Glutamatergic neuron (in vitro differentiated cells): ENCODE results near the gene MEF2D. TPM values are rescaled to one million over a fixed set of nuclear protein-coding genes. Genes with fewer than 3 reads are reported as not detected.

Source experiments
- DNase-seq: peaks from one replicate; pipeline ENCODE4 v3.0.0; 2022
- H3K27ac Mint-ChIP-seq: one replicate; pipeline ENCODE4 v1.8.0; 2020; ENCODE audit warnings: mild to moderate bottlenecking, mixed read lengths, inconsistent platforms; ENCODE audit not compliant: unreplicated experiment
- H3K27me3 Mint-ChIP-seq: one replicate; pipeline ENCODE4 v1.8.0; 2020; ENCODE audit warnings: mild to moderate bottlenecking, moderate library complexity, mixed read lengths, inconsistent platforms; ENCODE audit not compliant: unreplicated experiment
- H3K36me3 Mint-ChIP-seq: one replicate; pipeline ENCODE4 v1.8.0; 2020; ENCODE audit warnings: mild to moderate bottlenecking, mixed read lengths, inconsistent platforms; ENCODE audit not compliant: unreplicated experiment
- H3K4me1 Mint-ChIP-seq: one replicate; pipeline ENCODE4 v1.8.0; 2020; ENCODE audit warnings: mild to moderate bottlenecking, low read depth, mixed read lengths, inconsistent platforms; ENCODE audit not compliant: unreplicated experiment
- H3K4me3 Mint-ChIP-seq: one replicate; pipeline ENCODE4 v1.8.0; 2020; ENCODE audit warnings: mild to moderate bottlenecking, mixed read lengths, inconsistent platforms; ENCODE audit not compliant: unreplicated experiment
- H3K9me3 Mint-ChIP-seq: one replicate; pipeline ENCODE4 v1.8.0; 2020; ENCODE audit warnings: mild to moderate bottlenecking, moderate library complexity, mixed read lengths, inconsistent platforms; ENCODE audit not compliant: unreplicated experiment
- total RNA-seq: library from RNA; stranded (reverse); fragmentation: NEBNext Ultra II Directional; extraction: Animal tissue kit (Norgen Biotek cat#: 25700); gene quantifications from one replicate; pipeline ENCODE4 v1.2.1, GENCODE V29; 2021; ENCODE audit not compliant: unreplicated experiment
- TF ChIP-seq, protein P1 (sequence below): fragments of 200-600 bp; sonication (generic); IDR thresholded peaks from one replicate; pipeline ENCODE4 v1.5.0; 2021; ENCODE audit not compliant: partially characterized antibody, unreplicated experiment

MEF2D gene
- total RNA-seq, 1 donor from 2014 or later: 50.0 TPM

DNA sequence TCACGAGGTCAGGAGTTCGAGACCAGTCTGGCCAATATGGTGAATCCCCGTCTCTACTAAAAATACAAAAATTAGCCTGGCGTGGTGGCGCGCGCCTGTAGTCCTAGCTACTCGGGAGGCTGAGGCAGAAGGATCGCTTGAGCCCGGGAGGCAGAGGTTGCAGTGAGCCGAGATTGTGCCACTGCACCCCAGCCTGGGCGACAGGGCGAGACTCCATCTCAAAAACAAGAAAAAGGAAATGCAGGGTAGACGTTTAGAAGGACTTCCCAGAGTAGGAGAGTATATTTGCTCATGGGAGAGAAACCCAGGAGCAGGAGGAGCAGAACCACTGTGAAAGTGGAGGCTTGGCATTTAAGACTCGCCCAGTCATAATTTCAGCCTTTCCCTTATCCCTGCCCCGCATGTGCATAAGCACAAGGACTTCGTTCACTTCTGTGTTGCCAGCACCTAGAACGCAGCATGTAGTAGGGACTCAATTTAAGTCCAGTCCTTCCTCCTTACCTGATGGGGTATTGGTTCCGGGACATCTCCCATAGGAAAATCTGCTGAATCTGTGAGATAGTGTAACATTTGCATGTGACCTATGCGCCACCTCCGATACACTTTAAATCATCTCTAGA is 5.2 kb upstream of the MEF2D start:
- Mint-ChIP-seq H3K9me3 (peaks cover 27% of the 10 kb centered on the region), H3K4me1 (peaks cover 43% of the 10 kb centered on the region)
- TF ChIP-seq, protein P1, sequence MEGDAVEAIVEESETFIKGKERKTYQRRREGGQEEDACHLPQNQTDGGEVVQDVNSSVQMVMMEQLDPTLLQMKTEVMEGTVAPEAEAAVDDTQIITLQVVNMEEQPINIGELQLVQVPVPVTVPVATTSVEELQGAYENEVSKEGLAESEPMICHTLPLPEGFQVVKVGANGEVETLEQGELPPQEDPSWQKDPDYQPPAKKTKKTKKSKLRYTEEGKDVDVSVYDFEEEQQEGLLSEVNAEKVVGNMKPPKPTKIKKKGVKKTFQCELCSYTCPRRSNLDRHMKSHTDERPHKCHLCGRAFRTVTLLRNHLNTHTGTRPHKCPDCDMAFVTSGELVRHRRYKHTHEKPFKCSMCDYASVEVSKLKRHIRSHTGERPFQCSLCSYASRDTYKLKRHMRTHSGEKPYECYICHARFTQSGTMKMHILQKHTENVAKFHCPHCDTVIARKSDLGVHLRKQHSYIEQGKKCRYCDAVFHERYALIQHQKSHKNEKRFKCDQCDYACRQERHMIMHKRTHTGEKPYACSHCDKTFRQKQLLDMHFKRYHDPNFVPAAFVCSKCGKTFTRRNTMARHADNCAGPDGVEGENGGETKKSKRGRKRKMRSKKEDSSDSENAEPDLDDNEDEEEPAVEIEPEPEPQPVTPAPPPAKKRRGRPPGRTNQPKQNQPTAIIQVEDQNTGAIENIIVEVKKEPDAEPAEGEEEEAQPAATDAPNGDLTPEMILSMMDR: no peak

GRCh38 chr1:156504821-156505678 is 4.5 kb upstream of the MEF2D start:
- H3K27me3 Mint-ChIP-seq: peaks cover 29% of the 10 kb centered on the region
- peak overlapping the region; percentile 88 for H3K4me3 Mint-ChIP-seq
- H3K4me1 Mint-ChIP-seq: peaks cover 36% of the 10 kb centered on the region
- no peaks in the 10 kb centered on the region for H3K36me3 Mint-ChIP-seq
- DNase-seq: peak; percentile 95
- peak overlapping the region; percentile 94 for H3K27ac Mint-ChIP-seq
- H3K9me3 Mint-ChIP-seq: peaks cover 27% of the 10 kb centered on the region
- TF ChIP-seq, protein P1: no peak

More for the DNA sequence above, 5.2 kb upstream of the MEF2D start:
- Mint-ChIP-seq H3K27me3 (peaks cover 29% of the 10 kb centered on the region), H3K36me3 (no peaks in the 10 kb centered on the region), H3K27ac (peak overlapping the region; percentile 79), H3K4me3 (peak overlapping the region; percentile 85)
- DNase-seq: no peak

DNA sequence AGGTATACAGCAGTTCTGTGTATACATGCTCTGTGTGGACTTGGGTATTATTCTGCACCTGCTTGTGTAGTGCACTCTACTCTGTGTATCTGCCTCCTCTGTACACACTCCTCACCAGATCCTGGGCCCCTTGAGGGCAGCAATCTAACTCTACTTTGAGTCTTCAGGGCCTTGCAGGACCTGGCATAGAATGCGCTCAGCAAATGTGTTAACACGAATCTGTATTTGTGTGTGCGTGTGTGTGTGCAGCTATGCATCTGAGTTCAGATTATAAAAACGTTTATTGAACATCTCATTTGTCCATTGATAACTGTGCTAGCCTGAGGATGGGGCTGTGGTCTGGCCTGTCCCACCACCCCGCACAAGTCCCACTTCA is 3.9 kb upstream of the MEF2D start:
- no peaks in the 10 kb centered on the region for H3K36me3 Mint-ChIP-seq
- no peak for DNase-seq
- peaks cover 29% of the 10 kb centered on the region for H3K27me3 Mint-ChIP-seq
- H3K27ac Mint-ChIP-seq: peak overlapping the region; percentile 94
- peaks cover 27% of the 10 kb centered on the region for H3K9me3 Mint-ChIP-seq
- H3K4me1 Mint-ChIP-seq: peaks cover 32% of the 10 kb centered on the region
- TF ChIP-seq, protein P1: no peak
- H3K4me3 Mint-ChIP-seq: peak overlapping the region; percentile 88

DNA sequence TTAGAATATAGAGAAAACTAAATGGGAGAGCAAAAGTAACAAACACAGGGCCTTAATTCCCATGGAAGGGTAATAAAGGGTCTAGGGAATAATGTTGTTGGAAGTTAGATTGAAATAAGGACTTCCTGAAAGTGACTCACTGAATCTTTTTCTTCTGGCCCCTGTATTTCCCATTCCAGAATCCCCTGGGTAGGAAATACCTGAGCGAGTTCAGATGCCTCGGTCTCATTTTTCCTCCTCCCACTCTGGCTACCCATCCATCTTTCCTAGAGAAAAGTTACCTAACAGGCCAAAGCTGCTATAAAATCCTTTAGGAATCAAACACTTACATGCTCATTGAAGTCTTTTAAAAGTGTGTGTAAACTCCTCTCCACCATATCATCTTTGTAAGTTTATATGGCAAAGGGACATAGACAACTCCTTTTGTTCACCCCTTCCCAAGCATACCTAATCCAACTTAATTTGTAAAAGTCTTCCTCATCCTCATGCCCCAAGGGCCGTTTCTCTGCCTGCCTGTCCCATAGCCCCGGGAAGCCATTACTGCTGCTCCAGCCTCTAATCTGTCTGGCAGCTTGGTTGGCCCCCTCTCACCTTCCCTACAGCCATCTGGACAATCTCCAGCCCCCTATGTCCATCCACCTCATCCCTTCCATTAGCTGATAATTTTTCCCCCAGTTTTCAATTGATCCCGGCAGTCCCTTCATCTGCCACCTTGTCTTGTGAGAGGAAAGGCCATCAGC is 3.3 kb upstream of the MEF2D start:
- TF ChIP-seq, protein P1: no peak
- Mint-ChIP-seq H3K27me3 (peaks cover 27% of the 10 kb centered on the region), H3K27ac (peak overlapping the region; percentile 94), H3K36me3 (no peaks in the 10 kb centered on the region), H3K4me3 (peak overlapping the region; percentile 88), H3K4me1 (peaks cover 28% of the 10 kb centered on the region), H3K9me3 (peaks cover 25% of the 10 kb centered on the region)
- no peak for DNase-seq
